Dermis microvascular lymphatic vessel endothelial cell (primary cell): ENCODE results near the gene ASIC2. TPM values are rescaled to one million over a fixed set of nuclear protein-coding genes. Genes with fewer than 3 reads are reported as not detected.

ENCODE experiments used
- DNase-seq, 2 donors: peaks; one replicate each; pipeline versions ENCODE4 v3.0.0 to v3.0.0-alpha.2; 2010; ENCODE audit warnings: low read depth in 2 of 2
- total RNA-seq: library from RNA; depleted of rRNA; stranded (reverse); fragments of >200 nt; gene quantifications from 2 replicates; pipeline ENCODE4 v1.2.1, GENCODE V29; 2014

The ASIC2 gene
- total RNA-seq, 1 donor from 2014 or later, result not detected

DNA sequence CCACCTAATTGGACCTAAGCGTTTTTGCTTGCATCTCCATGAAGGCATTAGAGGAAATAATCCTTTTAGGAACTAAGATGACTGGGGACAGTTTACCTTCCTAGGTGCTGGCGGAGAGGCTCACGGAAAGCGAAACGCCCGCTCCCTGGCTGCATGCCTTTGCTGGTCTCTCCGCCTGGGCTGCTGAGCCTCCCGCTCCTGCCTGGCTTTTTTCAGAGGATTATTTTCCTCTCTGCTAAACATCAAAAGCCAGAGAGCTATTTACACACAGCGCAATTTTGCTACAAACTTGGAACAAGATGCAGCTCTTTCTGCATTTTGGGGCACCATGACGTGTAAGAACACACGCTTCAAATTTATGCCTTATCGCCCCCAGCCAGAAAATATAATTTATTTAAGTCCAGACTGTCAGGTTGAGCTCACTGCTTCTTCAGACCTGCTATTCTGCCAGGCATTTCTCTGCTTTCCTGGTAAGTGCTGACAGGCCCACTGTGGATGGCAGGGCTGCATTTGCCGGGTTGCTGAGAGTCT is 177.0 kb downstream of the ASIC2 start:
- DNase-seq, result no peak

DNA sequence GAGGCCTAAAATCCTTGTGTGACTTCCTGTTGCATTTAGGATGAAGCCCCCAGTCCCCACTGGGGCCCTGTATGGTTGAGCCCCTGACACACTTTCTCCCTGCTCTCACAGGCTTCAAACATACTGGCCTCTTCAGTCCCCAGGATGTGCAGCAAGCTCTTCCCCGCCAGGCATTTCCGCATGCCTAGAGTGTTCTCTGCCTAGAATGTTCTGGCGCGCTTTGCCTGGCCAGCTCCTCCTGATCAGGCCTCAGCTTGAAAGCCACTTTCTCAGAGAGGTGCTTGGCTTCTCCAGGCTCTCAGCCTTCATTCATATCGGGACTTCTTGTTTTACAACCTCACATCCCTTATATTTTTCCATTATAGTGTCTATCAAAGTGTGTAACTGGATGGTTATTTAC is 177.7 kb downstream of the ASIC2 start:
- no peak for DNase-seq

DNA sequence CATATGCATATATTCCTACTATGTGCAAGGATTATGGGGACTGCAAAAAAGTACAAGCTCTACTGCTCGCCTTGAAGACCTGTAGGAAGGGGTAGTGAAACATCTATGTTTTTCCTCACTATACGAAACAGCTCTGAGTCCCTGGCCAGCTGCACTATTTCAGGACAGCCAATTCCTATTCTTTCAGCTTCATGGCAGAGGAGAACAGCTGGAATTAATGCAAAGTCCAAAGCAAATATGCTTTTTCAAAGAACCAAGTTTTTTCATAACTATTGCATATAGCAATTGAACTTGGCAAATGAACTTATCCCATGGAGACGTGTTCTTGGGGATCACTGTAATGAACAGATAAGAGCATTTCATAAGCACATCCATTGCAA is 179.1 kb downstream of the ASIC2 start:
- DNase-seq, result no peak

DNA sequence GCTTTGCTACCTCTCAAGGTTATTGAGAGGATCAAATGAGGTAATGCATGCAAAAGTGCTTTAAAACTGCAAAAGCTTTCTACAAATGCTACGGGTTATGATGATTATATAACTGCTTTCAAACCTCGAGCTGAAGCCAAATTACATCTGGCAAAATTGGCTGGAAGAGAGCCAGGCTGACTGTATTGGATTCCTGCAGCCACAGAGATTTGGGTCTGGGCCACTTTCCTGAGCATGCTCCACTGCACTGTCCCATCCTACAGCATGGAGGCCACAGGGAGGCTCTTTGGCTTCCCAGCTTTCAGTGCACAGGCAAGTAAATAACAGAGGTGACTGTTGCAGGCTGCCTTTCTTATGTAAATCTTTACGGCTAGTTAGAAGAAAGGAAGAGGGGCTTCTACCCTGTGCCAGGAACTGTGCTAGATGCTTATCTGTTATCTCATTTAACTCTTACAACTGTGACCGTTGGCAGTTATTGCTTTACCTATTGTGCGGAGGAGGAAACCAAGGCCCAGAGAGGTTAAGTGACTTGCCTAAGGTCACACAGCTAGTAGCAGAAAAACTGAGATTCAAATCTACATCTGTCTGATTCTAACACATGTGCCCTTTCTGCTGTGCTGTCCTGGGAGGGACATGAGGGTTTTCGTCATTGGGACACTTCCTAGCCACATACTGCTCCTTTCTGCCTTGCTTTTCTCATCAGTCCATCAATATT is 179.7 kb downstream of the ASIC2 start:
- DNase-seq, result no peak

DNA sequence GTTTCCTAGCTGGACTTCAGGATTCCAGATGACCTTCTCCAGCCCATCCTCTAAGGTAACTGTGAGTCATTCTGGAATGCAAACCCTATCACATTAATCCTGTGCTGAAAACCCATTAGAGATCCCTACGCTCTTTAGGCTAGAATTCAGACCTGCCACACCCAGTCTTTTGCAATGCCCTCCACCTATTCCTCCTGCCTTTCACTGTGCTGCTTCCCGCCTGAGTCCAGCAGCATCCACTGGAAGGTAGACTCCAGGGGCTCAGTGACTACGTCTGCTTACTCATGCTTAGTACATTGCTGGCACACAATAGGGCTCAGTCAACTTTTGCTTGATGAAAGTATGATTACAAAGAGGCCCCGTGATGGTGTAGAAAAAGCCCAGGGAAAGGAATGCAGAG is 180.3 kb downstream of the ASIC2 start:
- DNase-seq, result no peak

DNA sequence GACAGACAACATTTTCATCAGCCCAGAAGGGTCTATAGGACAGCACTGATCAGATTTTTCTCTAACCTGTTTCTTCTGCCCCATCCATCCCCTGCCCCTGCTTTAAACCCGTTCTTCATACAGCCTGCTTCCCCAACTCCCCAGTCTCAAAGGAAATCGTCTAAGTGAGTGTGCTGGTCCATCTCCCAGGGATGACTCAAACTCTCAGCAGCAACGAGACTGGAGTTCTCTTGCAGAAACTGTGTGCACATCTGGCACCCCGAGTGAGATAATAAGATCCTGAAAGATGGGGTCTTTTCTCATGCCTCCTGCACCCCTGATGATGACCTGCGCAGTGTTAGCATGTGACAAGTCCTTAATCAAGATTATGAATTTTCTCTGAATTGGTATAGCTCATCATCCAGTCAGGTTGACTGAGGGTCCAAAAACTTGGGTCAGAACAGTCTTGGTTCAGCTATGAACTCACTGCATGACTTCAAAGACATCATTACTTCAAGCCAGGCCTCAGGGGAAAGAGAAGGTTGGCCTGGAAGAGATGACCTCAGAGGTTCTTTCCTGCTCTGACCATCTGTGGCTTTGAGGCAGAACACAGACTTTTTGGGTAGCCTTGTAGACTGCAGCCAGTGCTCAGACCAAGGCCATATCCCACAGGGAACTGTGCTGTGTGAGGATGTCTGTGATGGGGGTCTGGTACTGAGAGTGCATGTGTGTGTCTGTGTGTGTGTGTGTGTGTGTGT is 183.6 kb downstream of the ASIC2 start:
- DNase-seq, result no peak

DNA sequence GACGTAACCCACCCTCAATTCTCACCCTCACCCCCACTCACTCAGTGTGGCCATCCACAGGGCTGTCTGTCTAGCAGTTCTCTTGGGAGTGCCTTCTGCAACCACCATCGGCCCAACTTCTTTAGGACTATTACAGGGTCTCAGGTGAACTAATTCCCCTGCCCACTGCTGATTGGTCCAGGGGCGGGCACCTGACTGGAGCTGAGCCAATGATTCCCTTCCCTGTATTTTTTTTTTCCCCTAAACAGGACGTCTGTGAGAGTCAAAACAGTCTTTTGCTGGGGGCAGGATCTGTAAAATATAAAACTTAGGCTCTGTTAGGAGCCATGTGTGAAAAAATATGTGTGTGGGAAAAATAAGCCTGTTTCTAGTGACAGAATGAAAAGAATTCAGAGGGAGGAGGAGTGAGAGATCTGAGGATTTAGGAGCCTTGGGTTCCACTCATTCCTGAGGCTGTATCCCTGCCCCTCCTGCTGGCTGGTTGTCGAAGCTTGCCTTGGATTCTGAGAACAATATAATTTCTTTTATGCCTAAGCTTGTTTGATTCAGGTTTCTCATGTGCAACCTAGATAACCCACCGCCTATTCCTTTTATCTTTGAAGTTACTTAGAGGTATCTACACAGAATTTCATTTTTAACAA is 186.4 kb downstream of the ASIC2 start:
- DNase-seq, result no peak

DNA sequence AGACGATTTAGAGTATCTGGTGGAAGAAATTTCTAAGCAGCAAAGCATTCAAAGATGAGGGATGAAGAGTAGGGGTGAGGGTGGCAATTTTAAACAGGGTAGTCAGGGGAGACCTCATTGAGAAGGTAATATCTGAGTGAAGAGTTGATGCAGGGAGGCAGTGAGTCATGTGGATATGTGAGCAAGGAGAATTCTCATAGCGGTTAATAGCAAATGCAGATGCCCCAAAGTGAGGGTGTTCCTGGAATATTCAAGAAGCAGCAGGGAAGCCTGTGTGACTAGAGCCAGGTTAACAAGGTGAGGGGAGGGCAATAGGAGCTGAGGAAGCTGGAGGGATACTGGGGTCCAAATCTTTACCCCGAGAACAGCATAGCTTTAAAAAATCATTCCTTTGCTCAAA is 187.2 kb downstream of the ASIC2 start:
- no peak for DNase-seq

DNA sequence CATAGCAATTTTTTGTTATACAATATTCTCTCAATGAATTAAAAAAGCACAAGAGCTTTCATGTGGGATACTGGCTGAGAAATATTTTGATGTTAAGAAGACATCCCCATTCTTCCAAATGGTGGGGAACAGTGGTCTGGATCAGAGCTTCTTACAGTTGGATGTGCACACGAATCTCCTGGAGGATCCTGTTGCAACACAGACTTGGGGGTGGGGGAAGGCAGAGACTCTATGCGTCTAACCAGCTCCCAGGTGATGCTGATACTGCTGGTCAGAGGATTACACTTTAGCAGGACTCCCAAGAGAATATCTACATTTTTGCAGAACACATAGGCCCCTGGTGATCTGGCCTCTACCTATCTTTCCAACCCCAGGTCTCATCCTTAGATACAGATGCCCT is 193.2 kb downstream of the ASIC2 start:
- DNase-seq, result no peak

DNA sequence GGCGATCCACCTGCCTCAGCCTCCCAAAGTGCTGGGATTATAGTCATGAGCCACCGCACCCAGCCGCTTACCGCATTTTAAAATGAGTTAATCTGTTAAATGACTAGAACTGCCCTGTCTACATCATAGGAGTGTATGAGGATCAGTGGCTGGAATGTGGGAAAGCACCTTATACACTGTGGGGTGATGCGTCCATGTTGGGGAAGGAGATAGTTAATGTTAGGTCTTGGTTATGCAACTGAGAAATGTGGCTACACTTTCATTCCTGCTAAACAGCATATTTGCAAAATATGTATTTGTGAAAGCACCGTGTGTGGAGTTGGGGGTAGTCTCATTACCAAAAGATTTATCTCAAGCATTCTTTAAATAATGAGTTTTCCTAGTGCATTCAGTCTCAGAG is 193.8 kb downstream of the ASIC2 start:
- DNase-seq, result no peak

DNA sequence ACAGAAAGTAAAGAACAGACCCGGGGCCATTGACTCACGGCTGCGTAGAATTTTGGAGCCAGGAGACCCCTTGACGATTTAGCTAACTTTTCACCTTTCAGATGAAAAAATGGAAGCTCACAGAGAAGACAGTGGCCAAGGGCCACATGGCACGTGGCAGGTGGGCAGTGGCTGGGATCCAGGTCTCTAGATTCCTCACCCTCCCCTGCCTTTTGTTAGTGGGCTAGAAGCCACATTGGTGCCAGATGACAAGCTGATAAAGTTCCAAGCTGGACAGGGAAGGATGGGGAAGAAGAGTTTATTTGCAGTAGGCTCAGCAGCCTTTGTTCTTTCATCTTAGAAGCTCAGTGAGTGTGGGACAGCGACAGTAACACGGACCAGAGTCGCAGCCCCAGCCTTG is 195.7 kb downstream of the ASIC2 start:
- DNase-seq, result no peak

DNA sequence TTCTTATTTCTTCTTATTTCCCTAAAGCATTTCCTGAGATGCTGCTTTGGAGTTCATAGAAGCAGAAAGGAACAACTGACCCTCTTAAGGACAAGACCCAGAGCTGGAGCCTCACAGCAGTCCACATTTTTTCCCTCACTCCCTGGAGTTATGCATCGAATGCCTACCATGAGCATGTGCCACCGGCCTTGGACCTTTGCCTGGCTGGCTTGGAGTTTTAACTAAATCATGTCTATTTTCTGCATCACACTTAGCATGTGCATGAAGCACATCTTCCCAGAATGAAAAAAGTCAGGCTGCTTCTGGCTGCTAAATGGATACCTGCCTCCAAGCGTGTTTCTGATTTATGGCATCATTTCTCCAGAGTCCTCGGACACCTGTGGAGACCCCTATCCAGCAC is 196.9 kb downstream of the ASIC2 start:
- no peak for DNase-seq

DNA sequence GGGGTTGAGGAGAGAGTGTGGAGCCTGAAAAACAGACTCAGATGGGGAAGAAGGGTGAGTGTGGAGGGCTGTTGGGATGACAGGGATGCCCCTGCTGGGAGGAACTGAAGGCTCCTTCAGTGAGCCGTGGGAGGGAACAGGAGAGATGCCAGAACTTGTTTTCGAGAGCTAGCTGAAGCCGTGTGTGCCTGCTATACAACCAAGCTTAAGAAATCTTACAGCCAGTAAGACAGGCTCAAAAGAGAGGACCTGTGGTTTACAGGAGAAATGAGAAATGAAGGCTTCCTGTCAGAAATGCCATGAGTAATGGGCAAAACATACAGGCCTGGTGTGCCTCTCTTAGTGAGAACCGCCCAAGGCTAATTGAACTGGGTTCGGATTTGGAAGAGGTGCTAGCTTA is 201.8 kb downstream of the ASIC2 start:
- no peak for DNase-seq

DNA sequence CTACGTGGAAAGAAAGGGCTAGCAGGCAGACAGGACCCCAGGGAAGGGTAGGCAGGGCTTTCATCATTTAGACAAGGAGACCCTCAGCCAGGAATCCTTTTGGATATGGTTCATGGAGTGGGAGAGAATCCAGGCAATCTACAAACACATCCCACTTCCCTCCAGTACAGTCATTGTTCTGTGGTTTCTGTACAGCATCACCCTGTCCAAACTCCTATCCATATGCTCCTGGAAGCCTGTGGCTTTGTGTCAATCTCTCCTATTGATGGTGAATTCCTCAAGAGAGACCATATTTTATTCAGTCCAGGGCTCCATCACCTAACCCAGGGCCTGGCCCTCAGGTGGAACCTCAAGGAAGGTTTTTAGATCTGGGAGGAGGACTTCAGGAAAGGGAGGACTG is 202.3 kb downstream of the ASIC2 start:
- no peak for DNase-seq

DNA sequence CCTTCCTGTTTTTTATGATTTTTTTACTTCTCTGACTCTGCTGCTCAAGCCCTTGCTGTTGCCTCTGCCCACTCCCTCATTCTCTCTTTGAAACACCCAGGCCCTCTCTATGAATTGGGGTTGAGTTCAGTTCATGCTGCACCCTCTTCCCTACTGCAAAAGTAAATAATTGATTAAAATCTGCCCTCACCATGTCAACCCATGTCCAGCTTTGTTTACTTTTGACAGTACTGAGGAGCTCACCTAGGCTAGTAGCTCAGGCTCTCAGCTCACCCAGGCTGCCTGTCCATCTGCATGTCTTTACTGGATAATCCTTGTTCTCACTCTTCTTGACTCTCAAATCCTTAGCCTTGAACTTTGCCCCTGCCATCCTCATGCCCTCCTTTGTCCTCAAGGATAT is 206.2 kb downstream of the ASIC2 start:
- no peak for DNase-seq

DNA sequence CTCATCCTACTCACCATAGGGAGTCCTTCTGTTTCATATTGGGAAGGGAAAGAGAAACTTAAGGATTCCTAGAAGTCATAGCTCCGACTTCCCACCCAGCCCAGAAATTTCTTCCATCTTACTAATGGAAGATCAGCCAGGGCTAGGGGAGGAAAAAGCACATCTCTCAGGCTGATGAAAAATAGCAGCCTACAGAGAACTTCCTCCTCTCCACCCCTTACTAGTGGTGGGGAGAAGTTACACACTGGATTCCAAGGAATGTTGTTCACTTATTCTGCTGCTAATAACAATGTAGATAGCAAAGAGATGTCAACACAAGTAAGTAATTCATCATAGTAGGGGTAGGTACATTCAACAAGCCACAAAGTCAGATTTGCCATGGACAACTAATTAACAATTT is 207.1 kb downstream of the ASIC2 start:
- DNase-seq, result no peak

DNA sequence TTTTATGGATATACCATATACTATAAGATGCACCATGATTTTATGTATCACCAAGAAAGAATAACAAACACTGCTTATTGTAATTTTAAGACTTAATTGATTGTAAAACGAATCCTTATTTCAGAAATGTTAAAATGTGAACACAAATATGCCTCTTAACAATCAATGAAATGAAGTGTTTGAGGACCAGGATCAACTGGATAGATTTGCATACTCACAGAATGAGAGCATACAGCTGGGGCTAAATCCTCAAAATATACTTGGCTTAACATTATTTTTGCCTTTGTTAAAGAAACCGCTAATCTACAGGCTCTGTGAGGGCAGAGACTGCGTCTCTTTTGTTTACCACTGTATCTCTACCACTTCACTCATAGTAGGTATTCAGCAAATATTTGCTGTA is 207.8 kb downstream of the ASIC2 start:
- no peak for DNase-seq

DNA sequence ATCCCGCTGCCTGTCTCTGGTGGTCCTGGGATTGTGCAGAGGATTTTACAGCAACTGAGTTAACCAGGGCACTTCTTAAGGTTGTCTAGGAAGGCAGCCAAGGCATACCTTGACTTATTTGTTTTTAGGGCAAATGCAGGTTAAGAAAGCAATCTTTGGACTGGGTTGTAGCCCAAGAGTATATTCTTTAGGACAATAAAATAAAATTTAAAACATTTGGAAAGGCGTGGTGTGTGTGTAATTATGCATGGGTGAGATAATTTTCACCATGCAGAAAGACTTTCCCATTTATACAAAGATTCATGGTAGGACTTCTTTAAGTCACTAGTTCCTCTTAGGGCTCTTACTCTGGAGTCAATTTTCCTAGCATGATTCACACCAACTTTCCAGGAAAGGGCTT is 208.3 kb downstream of the ASIC2 start:
- DNase-seq, result no peak

DNA sequence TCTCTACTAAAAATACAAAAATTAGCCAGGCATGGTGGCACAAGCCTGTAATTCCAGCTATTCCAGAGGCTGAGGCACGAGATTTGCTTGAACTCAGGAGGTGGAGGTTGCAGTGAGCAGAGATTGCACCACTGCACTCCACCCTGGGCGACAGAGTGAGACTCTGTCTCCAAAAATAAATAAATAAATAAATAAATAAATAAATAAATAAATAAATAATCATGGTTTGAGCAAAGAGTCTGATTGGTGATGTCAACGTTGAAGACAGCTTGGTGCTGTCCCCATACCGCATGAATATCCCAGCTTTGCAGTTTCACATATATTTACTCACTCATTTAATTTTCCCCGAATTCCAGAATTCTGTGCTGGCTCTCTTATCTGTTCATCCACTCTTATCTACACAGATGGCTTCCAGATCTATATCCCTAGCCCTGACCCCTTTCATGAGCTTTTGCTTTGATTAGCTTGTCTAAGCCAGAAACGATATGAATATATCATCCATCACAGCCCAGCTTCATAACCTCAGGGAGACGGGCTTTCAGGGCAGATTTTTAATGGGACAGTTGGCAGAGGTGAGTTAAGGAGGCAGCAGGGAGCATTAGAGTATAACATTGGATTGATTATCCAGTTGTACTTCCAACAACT is 210.4 kb downstream of the ASIC2 start:
- DNase-seq, result no peak

DNA sequence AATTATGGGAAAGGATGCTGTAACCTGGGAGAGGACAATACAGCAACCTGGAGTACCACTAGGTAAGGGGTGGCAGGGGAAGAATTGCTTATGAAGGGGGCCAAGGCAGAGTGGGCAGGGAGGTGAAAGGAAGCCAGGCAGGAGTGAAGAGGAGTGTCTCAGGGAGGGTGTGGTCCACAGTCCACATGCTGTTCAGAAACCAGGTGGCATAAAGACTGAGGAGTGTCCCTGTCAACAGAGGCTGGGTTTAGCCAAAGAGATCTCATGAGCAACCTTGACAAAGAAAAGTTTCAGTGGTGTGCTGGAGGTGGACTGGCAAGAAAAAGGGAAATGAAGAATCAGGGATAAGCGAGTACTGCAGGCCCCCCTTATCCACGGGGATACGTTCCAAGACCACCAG is 213.0 kb downstream of the ASIC2 start:
- DNase-seq, result no peak

DNA sequence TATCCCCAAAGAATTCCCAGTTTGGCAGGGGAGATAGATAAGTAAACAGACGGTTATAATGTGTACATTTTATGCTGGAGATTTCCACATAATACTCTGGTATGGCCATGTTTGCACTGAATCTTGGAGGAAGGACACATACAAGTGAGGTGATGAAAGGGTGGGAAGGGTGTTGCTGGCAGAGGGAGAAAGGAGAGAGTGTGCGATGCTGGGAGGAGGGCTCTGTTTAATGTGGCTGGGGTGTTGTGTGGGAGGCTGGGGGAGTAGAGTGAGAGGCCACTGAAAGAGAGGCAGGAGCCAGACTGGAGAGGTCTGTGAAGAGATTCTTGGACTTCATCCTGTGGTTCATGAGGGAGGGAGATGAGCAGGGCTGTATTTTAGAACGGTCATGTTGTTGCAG is 213.9 kb downstream of the ASIC2 start:
- no peak for DNase-seq

DNA sequence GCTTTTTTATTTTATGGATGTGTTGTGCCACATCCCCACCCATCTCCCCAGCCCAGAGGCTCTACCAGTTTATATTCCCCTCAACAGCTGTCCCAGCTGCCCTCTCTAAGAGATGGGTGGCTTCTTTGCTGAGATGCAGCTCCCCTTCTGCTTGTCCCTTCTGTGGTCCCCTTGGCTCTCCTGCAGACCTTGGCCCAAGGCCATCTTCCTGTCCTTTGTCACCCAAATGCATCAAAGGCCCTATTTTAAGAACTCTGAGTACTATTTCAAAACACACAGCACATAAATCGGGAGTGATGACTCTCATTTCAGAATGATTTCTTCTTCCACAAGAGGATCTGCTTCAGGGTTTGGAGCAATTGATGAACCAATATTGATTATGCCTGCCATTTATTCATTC is 216.1 kb downstream of the ASIC2 start:
- no peak for DNase-seq
